Hematopoietic multipotent progenitor cell treated with erythropoietin and hydrocortisone succinate and interleukin-3 and kit ligand, for 15 days (in vitro differentiated cells): ENCODE data around the gene STAT4.

Source experiments
- DNase-seq: peaks from one replicate; pipeline ENCODE4 v3.0.0-alpha.2; 2015; ENCODE audit warnings: low spot score

STAT4 gene, protein sequence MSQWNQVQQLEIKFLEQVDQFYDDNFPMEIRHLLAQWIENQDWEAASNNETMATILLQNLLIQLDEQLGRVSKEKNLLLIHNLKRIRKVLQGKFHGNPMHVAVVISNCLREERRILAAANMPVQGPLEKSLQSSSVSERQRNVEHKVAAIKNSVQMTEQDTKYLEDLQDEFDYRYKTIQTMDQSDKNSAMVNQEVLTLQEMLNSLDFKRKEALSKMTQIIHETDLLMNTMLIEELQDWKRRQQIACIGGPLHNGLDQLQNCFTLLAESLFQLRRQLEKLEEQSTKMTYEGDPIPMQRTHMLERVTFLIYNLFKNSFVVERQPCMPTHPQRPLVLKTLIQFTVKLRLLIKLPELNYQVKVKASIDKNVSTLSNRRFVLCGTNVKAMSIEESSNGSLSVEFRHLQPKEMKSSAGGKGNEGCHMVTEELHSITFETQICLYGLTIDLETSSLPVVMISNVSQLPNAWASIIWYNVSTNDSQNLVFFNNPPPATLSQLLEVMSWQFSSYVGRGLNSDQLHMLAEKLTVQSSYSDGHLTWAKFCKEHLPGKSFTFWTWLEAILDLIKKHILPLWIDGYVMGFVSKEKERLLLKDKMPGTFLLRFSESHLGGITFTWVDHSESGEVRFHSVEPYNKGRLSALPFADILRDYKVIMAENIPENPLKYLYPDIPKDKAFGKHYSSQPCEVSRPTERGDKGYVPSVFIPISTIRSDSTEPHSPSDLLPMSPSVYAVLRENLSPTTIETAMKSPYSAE

GRCh38 chr2:191150600-191151330 is at the start of gene STAT4:
Gene STAT4, minus strand, starts transcription at chr2:191150994. Its CDS starts 2,791 bp downstream, at chr2:191148203.
- no peak for DNase-seq

GRCh38 chr2:191199929-191200512 is 49.2 kb upstream of the STAT4 start:
- DNase-seq: no peak

- DNase-seq: no peak
Observed at GRCh38 chr2:191198271-191198670, 47.5 kb upstream of the STAT4 start.

- DNase-seq: no peak
Observed at GRCh38 chr2:191197096-191197495, 46.3 kb upstream of the STAT4 start.

- DNase-seq: no peak
Observed at GRCh38 chr2:191195021-191195420, 44.2 kb upstream of the STAT4 start.

- DNase-seq: no peak
Observed at GRCh38 chr2:191190861-191191552, 40.2 kb upstream of the STAT4 start.

DNA sequence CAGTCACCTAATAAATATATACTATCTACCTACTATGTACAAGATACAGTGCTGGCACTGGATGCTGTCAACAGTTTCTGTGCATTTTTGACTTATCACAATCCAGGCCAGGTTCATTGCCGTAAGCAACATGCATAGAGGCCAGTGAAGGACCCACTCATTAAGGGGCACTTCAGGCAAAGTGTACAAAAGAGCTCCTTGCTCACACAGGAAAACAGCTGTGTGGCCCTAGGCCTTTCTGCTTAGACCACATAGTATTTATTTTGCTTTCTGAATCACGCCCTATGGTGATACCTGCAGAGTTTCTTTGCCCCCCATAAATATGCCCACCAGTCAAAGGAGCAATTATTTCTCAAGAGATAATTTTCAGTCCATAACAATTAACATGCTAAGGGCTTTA is 39.6 kb upstream of the STAT4 start:
- no peak for DNase-seq

DNA sequence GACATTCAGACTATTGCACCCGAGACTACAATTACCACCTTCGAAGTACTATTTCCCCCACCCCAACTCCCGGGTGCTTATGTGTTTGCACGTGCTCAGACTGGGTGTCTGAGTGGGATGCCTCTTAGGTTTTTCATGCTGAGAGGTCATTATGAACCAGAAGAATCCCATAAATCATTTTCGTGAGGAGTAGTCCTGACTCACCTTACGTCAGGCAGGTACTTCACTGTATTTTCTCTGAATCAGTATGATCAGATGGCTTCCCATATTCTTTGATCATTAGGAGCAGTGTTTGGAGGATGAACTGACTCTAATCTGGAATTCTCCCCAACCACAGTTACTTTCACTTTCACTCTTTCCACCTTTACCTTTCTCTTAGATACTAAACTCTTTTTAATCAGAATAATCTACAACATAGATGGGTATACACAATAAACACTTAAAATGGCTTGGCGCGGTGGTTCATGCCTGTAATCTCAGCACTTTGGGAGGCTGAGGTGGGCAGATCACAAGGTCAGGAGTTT is 38.4 kb upstream of the STAT4 start:
- DNase-seq: no peak

- no peak for DNase-seq
Observed at GRCh38 chr2:191188550-191189093, 37.8 kb upstream of the STAT4 start.

- no peak for DNase-seq
Observed at GRCh38 chr2:191187105-191187829, 36.5 kb upstream of the STAT4 start.

GRCh38 chr2:191184457-191184856 is 33.7 kb upstream of the STAT4 start:
- no peak for DNase-seq

- no peak for DNase-seq
Observed at GRCh38 chr2:191183516-191183915, 32.7 kb upstream of the STAT4 start.

DNA sequence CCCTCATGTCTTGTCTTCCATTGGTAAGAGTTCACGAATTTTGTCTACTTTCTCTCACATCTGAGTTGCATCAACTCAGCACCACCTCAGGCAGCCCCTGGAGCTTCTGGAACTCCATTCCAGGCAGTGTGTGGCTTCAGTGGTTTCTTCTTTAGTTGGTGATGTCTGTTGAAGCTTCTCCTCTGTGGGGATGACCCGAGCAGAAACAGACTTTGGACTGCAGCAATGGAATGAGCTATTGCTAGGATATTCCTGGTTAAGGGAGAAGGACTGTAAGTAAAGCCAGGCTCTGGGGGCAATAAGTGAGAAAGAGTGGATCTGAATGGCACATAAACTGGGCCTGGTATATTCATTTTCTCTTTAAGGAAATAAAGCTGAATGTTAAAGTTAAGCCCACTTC is 32.3 kb upstream of the STAT4 start:
- DNase-seq: no peak

DNA sequence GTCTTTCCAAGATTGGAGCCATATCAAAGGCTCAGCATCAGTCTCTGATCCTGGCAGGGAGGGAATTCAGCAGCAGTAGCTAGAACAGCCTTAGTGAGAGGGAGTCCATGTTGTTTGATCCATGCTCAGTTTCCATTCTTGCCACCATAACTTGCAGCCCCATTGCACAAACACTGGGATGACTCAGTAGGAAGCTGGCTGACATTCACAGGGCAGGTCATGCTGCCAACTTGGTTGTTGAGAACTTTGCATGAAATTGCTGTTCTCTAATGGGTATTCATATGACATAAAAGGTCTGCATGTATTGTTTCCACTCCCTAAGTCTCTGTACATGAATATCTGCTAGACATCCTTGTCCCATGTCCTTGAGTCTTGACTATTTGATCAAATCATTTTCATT is 29.9 kb upstream of the STAT4 start:
- DNase-seq: no peak

DNA sequence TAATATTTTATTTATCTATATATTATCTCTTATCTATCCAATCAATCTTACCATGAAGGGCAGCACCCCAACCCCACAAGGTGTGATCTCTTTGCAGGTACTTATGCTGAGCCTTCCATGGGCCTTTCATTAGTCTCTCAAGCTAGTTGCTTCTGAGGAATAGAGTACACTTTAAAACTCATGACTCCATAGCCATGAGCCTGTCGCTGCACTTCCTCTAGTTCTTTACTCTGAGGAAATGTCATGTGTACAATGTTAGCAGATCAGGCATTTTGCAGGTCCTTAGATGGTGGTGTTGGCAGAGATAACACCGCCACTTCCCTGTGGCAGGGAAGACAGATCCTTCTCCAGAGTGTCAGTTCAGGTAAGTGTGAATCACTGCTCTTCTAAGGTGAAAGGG is 29.5 kb upstream of the STAT4 start:
- DNase-seq: no peak

DNA sequence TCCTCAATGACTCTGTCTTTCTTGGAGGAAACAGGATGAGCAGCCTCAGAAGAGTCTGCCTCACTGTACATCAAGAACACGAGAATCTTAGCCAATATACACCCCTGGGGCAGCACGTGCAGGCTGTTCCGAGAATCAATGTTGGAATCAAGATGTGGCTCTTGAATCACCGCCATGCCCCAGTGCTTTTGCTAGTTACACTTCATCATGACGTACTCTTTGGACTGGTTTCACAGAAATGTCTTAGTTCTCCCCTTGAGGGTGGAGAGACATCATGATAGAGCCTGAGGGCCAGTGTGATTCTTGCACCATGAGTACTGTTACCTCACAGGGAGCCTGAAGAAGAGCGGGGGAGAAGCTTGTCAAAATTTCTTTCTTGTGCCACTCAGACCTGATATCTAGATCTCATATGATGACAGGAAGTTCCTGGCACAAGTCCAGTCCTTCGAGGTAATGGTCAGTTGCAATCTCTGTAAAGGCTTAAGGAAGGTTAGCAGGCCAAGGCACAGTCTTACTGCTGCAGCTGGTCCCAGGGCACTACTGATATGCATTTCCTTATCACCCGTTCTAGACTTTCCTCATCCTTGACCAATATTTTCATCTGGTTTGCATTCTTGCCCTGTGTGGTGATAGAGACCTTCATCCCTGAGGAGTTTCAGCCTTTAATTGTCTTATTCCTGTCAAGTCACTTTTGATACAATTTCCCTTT is 28.2 kb upstream of the STAT4 start:
- DNase-seq: no peak

DNA sequence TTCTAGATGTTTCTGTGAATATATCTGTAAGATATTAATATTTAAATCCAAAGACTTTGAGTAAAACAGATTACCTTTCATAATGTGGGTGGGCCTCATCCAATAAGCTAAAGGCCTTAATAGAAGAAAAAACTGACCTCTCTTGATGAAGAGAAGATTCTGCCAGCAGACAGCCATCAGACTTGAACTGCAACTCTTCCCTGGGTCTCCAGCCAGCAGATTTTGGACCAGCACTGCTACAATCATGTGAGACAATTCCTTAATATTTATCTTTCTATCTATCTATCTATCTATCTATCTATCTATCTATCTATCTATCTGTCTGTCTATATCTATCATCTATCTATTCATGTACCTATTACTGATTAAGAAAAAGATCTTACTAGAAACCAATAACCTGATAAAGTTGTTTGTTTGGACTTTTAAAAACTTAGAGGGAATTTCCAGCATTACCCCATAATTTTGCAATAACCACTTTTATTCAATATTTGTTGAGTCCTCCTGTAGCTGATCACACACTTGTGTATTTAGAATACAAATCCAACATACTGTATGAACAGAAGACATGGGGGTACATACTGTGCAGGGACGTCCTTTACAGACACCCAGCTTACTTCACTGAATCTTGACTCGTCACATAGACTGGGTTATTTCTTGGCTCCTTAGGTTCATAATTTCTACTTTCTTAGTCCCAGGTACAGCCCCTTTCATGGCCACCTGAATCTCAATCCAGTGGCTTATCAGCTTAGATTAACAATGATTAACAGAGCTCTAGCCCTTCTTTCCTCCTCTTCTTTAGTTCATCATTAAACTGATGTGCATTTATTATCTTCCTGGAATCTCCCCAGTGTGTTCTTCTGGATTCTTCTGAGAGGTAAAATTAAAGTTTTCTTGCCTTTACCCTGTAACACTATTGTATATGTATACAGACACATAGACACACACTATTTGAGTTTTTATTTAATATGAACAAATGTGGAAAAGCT is 27.2 kb upstream of the STAT4 start:
- DNase-seq: no peak

GRCh38 chr2:191176801-191177438 is 26.1 kb upstream of the STAT4 start:
- no peak for DNase-seq
